SKM-1 treated with dmso at 0.1 percent for 144 hours (cell line): ENCODE results near the gene PCSK1N.
"Not testable (repeated sequence)": the region's sequence is repeated elsewhere in the genome, so short reads cannot be mapped to it uniquely, and the experiment has no call there.

ENCODE experiments used
- DNase-seq: peaks from one replicate; lab custom pipeline; 2025; ENCODE audit not compliant: unreplicated experiment; lab: John Stamatoyannopoulos, UW

Gene PCSK1N, protein sequence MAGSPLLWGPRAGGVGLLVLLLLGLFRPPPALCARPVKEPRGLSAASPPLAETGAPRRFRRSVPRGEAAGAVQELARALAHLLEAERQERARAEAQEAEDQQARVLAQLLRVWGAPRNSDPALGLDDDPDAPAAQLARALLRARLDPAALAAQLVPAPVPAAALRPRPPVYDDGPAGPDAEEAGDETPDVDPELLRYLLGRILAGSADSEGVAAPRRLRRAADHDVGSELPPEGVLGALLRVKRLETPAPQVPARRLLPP

DNA sequence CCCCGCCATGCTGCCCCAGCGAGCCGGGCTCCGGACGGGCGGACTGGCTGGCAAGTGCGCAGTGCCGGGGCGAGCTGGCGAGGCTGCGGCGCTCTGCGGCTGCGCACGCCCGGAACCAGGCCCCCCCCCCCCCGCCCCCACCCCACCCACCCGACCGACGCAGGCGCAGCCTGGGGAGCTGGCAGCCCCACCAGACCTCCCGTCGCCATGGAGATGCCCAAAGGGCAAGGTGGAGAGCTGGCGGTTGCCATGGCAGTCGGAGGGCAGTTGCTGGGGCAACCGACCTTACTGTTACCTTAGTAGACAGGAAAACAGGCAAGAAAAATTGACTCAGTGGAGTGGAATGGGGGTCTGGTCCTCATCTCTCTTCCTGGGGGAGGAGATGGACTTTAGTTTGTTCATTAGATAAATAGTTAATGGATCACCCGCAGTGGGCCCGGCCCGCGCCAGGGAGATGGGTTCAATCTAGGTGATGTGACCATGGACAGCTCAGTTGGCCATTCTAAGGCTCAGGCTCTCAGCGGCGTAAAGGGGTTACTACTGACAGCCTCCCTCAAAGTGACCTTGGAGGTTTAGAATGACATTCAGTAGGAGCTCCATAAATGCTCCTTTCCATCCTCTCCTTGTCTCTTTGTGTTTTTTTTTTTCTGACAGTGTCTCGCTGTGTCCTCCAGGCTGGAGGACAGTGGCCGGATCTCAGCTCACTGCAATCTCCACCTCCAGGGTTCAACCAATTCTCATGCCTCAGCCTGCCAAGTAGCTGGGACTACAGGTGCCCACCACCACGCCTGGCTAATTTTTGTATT, at the start of gene PCSK1N:
PCSK1N (minus strand) TSS at position 87 of the 806 bp plus-strand sequence; CDS start at position 9, 78 bp downstream.
- DNase-seq = no peak

DNA sequence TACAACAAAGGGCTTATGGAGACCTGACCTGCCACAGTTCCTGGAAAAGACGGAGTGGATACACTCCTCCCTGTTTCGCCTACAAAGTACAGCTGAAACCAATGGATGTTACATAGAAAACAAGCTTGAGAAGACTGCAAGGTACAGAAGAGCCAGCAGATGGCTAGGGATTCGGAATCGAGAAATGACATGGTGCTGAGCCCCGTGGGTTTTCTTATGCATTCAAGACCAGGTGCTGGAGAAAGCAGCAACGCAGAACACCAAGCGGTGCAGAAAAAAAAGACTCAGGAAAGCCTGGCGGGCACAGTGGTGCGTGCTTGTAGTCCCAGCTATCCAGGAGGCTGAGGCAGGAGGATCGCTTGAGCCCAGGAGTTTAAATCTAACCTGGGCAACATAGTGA, 48.3 kb upstream of the PCSK1N start:
- no peak for DNase-seq

DNA sequence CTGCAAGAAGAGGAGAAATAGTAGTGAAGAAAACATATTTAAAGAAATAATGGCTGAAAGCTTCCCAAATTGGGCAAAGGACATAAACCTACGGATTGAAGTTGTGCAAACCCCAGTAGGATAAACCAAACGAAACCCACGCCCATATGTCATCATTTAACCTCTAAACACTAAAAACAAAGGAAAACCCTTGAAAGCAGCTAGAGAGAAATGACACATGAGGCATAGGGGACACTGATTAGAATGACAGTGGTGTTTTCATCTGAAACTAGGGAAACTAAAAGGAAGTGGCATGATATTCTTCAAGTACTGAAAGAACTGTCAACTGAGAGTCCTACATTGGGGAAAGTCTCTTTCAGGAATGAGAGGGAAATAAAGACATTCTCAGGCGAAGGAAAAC, 41.5 kb upstream of the PCSK1N start:
- not testable (repeated sequence) for DNase-seq

DNA sequence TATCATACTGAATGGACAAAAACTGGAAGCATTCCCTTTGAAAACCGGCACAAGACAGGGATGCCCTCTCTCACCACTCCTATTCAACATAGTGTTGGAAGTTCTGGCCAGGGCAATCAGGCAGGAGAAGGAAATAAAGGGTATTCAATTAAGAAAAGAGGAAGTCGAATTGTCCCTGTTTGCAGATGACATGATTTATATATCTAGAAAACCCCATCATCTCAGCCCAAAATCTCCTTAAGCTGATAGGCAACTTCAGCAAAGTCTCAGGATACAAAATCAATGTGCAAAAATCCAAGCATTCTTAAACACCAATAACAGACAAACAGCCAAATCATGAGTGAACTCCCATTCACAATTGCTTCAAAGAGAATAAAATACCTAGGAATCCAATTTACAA, 36.6 kb upstream of the PCSK1N start:
- not testable (repeated sequence) for DNase-seq

DNA sequence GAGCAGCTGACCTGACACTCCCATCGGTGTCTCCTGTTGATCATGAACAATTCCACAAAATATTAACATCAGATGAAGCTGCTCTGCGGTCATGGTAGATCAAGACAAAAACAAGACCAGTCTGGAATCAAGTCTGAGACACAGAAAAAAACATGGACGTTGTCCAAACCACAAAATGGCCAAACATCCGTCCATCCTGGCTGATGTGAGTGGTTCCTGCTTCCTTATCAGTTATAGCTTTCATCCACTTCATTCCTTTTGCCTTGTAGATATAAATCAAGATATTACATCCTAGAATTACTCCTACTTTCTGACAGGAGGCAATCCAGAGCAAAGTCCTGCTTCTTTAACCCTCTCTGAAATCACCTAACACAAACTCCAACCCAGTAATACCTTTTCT, 28.8 kb upstream of the PCSK1N start:
- no peak for DNase-seq

DNA sequence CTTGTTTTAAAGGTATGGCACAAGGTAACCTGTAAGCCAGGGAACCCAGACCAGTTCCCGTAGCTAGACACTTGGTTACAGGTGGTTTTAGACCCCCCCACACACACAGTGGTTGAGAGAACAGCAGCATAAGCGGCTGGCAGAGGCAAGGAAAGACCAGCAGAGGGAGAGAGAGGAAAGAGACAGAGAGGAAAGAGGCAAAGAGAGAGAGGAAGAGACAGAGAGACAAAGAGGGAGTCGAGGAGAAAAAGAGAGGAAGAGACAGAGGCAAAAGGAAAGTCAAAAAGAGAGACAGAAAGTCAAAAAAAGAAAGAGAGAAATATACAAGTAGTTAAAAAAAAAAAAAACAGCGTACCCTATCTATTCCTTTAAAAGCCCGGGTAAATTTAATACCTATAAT, 19.5 kb upstream of the PCSK1N start:
- no peak for DNase-seq

DNA sequence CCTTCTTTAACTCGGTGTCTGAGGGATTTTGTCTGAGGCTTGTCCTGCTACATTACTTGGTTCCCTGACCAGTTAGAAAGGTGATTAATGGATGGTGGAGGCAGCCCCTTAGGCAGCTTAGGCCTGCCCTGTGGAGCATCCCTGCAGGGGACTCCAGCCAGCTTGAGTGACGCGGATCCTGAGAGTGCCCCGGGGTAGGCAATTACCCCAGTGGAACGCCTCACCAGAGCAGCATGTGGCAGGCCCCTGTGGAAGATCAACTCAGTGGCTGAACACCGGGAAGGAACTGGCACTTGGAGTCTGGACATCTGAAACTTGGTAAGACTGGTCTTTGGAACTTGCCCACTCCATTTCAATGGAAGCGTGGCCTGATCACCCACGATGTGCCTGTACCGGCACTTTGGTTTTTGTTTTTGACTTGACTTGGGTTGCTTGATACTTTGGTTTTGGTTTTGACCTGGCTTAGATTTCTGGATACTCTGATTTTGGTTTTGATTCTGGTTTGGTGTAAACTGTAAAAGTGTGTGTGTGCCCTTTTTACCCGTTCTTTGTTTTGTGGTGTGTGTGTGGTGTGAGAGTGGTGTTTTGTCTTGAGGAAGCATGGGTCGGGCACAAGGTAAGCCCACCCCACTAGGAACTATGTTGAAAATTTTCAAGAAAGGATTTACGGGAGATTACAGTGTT, 18.9 kb upstream of the PCSK1N start:
- DNase-seq = not testable (repeated sequence)

DNA sequence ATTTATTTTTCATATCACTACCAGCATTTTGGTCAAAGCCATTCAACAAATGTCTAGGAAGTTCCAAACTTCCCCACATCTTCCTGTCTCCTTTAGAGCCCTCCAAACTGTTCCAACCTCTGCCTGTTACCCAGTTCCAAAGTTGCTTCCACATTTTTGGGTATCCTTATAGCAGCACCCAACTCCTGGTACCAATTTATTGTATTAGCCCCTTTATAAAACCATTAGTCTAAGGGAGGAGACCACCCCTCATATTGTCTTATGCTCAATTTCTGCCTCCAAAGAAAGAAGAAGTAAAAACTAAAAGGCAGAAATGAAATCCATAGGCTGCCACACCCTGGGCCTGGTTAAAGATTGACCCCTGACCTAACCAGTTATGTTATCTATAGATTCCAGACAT, 18.1 kb upstream of the PCSK1N start:
- DNase-seq = not testable (repeated sequence)

DNA sequence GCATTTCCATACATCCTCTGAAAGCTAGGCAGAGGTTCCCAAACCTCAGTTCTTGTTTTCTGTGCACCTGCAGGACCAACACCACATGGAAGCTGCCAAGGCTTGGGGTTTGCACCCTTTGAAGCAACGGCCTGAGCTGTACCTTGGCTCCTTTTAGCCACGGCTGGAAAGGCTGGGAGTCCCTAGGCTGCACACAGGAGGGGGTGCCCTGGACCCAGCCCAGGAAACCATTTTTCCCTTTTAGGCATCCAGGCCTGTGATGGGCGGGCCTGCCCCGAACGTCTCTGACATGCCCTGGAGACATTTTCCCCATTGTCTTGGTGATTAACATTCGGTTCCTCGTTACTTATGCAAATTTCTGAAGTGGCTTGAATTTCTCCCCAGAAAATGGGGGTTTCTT, 17.4 kb upstream of the PCSK1N start:
- DNase-seq = no peak

DNA sequence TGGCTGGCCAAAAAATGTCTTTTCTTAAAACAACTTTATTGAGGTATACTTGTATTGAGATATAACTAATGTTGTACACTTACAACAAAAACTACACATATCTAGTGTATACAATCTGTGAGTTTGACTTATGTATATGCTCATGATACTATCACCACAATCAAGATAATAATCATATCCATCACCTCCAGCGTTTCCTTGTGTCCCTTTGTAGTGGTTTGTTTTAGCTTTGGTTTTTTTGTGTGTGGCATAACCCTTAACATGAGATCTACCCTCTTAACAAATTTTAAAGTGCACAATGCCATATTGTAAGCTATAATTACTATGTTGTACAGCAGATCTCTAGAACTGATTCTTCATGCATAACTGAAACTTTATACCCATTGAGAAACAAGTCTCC, 13.4 kb upstream of the PCSK1N start:
- DNase-seq = no peak

DNA sequence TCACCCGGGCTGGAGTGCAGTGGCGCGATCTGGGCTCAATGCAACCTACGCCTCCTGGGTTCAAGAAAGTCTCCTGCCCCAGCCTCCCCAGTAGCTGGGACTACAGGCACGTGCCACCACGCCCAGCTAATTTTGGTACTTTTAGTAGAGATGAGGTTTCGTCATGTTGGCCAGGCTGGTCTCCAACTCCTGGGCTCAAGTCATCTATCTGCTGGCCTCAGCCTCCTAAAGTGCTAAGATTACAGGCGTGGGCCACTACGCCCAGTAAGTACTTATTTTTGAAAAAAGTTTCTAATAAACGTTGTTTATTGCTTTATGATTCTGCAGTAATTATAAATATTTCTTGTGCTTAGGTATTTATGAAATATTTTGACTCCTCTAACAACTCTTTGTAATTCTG, 4.3 kb upstream of the PCSK1N start:
- DNase-seq = no peak

DNA sequence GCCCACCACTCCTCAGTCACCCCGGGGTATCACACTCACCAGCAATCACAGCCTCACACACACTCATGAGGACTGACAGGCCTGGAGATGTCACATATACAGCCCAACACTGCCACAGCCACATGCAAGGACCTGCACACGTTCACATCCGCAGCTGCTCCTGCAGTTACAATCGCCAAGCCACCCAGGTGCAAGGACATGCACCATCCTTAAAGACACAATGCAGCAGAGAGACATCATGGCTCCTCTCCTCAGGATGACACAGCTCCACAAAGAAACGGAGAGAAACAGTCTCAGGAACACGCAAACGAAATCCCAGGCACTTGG, 1.1 kb downstream of the PCSK1N start:
- DNase-seq = no peak

DNA sequence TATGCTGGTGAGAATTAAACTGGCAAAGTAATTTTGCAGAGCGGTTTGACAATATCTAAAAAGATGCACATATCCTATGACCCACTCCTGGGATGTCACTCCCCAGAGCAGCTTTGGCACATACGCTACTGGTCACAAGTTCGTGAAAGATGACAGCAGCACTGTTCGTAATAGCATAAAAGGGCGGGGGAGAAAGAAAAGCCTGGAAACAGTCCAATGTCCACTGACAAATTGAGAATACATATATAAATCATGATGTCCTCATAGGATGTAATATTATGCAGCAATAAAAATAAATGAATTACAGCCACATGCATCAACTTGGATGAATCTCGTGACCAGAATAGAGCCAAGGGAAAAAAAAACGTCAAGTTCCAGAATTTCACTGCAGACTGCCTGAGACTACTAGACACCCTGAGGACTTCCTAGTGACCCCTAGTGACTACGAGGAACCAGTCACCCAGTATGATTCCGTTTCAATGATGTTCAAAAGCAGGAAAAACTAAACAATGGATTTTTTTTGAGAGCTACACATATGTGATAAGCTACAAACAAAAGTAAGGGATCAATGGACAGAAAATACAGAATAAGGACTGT, 1.8 kb downstream of the PCSK1N start:
- DNase-seq = no peak

DNA sequence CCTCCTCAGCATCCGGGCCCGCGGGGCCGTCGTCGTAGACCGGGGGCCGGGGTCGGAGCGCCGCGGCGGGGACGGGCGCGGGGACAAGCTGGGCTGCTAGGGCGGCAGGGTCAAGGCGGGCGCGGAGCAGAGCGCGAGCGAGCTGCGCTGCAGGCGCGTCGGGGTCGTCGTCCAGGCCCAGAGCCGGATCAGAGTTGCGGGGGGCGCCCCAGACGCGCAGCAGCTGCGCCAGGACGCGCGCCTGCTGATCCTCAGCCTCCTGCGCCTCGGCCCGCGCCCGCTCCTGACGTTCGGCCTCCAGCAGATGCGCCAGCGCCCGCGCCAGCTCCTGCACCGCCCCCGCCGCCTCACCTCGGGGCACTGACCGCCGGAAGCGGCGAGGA, 3.5 kb downstream of the PCSK1N start:
- DNase-seq = no peak

DNA sequence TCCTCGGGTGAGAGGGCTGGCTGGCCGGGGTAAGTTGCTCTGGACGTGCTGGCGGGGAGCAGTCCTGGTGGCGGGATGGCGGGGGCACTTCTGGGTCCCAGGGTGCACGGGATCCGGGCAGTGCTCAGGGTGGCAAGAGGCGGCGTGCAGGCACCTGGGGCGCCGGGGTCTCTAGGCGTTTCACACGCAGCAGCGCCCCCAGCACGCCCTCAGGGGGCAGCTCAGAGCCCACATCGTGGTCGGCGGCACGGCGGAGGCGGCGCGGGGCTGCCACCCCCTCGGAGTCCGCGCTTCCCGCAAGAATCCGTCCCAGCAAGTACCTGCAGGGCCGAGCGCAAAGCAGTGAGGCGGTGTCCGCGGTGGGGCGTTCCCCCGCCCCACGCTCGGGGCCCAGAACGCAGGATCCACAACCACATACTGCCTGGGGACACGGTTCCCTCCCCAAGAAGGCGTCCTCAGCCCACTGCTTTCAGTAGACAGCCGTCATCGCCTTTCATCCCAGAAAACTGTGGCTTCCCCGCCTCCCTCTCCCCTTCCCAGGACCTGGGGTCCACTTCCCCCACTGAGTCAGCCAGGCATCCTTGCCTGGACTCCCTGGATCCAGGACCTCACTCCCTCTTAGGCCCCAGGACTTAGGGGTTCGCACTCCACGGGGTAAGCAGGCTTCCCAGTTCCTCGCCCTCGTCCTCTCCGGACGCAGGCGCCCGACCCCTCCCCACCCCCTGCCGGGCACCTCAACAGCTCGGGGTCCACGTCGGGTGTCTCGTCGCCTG, 4.1 kb downstream of the PCSK1N start:
- DNase-seq = no peak

DNA sequence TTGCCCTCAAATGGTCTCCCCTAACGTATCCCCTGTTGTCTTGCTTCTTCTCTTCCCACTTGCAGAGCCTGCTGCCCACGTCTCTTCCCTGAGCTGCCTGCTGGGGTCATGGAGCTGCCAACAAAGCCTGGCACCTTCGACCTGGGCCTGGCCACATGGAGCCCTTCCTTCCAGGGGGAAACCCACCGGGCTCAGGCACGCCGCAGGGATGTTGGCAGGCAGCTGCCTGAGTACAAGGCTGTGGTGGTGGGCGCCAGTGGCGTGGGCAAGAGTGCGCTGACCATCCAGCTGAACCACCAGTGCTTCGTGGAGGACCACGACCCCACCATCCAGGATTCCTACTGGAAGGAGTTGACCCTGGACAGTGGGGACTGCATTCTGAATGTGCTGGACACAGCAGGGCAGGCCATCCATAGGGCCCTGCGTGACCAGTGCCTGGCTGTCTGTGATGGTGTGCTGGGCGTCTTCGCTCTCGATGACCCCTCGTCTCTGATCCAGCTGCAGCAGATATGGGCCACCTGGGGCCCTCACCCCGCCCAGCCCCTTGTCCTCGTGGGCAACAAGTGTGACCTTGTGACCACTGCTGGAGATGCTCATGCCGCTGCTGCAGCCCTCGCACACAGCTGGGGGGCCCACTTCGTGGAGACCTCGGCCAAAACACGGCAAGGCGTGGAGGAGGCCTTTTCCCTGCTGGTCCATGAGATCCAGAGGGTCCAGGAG, 6.2 kb downstream of the PCSK1N start:
- no peak for DNase-seq

DNA sequence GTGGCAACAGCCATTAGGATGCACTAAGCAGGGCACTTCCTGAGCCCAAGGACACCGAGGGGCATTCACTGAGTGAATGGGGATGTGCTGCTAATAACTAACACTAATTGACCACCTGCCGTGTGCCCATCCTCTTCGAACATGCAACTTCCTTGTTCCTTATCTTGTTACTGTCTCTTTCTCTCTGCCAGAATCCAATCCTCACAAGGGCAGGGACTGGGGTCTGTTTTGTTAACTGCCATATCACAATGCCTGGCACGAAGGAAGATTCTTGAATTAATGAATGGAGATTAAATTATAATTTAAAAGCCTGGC, 7.8 kb downstream of the PCSK1N start:
- DNase-seq = no peak

DNA sequence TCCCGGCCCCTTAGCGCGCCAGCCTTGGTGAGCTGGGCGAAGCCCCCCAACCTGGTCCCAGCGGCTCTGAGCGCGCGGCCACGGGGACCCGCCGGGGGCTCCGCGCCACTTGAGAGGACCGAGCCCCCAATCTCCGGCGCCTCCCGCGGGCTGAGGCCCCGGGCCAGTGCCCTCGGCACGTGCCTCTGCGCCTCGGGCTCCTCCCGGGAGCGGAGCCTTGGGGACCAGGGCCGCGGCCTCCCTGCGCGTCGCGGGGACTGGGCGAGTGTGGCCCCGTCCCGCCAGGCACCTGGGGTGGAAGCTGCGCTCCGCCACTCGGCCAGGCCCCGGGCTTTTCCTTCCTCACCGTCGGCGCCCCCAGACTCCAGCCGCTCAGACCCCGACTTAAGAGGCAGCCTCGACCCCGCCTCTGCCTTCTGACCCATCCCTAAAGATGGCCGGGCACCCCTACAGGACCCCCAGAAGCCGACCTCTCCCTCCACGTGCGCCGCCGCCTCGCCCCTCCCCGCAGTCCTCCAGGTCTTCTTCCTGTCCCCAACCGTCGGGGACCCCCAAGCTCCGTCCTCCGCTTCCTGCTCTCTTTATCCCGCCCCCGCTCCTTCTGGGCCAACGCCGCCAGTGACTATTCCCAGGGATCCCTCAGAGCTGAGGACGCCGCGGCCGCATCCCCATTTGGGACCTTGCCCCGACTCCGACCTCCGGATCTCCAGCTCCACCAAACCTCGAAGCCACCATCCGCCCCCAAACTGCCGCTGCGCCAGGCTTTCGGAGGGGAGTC, 8.3 kb downstream of the PCSK1N start:
- no peak for DNase-seq

DNA sequence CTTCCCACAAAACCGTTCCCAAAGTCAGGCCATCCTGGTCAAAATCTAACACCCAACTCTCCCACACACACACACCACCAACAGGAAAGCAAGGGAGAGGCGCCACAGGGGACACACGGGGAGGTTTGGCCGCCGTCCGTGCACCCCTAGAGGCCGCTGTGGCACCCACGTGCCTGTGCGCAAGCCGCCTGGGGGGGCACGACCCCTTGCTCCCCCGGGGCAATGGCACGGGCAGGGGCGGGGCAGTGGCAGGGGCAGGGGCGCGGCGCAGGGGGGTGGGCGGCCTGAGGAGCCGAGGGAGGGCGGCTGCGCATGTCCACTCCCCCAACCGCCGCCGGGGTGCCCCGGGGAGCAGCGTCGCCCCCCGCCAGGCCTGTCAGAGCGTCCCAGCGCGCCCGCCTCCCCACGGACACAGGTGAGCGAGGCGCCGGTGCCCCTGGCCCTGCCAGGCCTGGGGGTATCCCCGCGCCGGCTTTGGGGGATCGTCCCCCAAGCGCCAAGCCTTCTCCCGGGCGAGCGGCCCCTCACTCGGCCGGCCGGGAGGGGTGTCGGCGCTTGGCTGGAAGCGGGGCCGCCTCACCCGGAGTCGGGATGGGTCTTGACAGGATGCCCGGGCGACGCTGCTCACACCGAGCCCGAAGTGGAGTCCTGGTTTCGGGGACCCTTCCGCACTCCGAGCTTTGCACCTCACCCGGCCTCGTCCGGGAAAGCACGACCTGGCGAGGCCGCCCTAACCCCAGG, 9.1 kb downstream of the PCSK1N start, which contains the start of gene ERAS:
ERAS (plus strand) TSS at position 379 of the 741 bp plus-strand sequence. CDS start 2,611 bp downstream, outside the sequence.
- no peak for DNase-seq
